Dermis microvascular lymphatic vessel endothelial cell (primary cell): ENCODE results near the gene TYMS. TPM values are rescaled to one million over a fixed set of nuclear protein-coding genes. Genes with fewer than 3 reads are reported as not detected.

Experiments
- DNase-seq, 2 donors: peaks; one replicate each; pipeline versions ENCODE4 v3.0.0 to v3.0.0-alpha.2; 2010; ENCODE audit warnings: low read depth in 2 of 2
- total RNA-seq: library from RNA; depleted of rRNA; stranded (reverse); fragments of >200 nt; gene quantifications from 2 replicates; pipeline ENCODE4 v1.2.1, GENCODE V29; 2014

TYMS gene
- total RNA-seq, result 27.6 and 33.8 TPM in 2 replicates

DNA sequence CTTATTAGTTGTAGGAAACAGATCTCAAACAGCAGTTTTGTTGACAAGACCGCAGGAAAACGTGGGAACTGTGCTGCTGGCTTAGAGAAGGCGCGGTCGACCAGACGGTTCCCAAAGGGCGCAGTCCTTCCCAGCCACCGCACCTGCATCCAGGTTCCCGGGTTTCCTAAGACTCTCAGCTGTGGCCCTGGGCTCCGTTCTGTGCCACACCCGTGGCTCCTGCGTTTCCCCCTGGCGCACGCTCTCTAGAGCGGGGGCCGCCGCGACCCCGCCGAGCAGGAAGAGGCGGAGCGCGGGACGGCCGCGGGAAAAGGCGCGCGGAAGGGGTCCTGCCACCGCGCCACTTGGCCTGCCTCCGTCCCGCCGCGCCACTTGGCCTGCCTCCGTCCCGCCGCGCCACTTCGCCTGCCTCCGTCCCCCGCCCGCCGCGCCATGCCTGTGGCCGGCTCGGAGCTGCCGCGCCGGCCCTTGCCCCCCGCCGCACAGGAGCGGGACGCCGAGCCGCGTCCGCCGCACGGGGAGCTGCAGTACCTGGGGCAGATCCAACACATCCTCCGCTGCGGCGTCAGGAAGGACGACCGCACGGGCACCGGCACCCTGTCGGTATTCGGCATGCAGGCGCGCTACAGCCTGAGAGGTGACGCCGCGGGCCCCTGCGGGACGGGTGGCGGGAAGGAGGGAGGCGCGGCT lies at the start of gene TYMS:
TSS of gene TYMS (plus strand) at position 343 of the 690 bp plus-strand sequence. CDS start at position 433, 90 bp downstream.
- peak in 1 of 2 donors; percentile 61 for DNase-seq

DNA sequence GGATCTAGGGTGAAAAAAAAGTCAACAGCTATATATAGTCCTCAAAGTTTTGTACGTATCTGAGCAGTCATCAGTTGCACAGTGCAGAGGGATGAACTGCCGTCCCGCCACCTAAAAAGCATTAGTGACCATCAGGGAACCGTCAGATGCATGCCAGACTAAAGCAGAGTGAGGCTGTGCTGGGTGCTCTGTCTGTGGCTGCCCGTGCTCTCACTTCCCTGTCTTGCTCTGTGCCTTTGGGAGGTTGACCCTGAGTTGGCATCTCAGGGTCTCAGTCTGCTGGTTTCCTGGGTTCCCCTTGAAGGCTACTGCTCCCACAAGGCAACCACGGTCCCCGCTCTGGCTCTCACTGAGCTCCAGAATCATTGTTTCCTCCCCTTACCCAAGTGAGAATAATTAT lies 49.5 kb upstream of the TYMS start:
- DNase-seq, result no peak

DNA sequence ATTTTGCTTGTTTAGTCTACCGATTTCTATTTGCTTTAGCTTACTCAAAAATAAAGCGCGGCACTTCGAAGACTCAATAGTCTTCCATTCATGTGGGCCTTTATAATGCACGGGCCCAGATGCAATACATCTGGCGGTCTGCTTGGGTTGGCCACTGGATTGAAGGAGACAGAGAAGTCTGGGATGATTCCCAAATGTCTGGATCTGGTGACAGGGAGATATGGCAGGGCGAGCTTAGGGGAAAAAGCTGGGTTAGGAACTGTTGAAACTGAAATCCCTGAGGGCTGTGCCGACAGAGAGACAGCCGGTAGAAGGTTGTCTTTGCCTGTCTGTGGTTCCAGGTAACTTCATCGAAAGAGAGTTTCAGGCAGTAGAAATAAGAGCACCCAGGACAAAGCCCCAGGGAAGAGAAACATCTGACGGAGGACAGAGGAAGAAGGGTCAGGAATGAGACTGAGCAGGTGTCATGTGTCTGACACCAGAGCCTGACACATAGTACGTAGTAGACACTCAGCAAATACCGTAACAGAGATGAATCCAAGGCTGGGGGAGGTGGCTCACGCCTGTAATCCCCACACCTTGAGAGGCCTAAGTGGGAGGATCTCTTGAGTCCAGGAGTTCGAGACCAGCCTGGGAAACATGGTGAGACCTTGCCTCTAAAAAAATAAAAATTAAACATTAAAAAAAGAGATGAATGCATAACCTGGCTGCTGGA lies 47.1 kb upstream of the TYMS start:
- no peak for DNase-seq

DNA sequence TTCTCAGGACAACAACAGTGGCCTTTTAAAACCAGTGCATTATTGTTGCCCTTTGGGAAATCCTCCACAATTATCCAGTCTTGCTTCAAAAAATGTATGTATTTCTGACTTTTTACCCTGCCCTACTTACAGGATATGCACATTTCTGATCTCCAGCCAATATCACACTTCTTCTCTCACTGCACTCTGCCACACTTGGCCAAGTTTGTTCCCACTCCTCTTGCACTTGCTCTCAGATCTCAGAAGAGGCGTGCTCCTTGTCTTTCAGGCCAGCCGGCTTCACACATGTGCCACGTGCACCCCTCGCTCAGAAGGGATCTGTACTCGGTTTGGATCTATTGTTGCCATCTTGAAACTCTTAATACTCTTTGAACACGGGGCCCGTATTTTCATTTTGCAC lies 45.3 kb upstream of the TYMS start:
- DNase-seq, result no peak

DNA sequence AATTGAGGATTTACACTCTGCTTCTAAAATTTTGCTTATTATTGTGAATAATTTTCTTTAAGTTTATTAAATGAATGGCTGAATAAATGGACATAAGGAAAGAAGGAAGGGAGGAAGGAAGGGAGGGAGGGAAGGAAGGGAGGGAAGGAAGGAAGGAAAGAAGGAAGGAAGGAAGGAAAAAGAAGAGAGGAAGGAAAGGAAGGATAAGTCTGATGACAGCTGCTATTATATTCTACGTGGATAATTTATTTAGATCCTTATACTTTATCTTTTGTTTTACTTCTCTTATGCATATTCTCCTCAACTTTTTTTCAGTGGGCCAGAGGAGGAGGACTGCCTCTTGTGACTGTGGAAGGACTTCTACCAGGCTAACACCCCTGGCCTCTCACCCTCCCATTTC lies 43.3 kb upstream of the TYMS start:
- no peak for DNase-seq

DNA sequence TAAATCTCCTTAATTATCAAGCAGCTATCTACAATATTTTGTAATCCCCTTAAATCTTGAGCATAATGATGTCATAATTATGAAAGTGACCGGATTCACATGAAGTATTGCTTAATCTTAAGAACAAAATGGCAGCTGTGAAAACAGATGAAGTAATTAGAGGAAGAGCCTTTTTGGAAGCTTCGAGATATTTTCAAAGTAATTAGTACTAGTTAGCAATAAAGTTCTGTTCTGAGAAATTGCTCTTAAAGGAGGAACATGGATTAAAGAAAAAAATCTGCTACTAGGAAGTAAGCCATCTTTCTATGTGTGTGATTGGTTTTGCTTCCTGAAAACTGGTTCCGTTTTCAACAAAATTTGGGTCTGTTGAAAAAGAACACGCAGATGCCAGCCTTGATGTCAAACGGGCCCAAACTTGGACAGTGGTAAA lies 42.3 kb upstream of the TYMS start:
- DNase-seq, result no peak

DNA sequence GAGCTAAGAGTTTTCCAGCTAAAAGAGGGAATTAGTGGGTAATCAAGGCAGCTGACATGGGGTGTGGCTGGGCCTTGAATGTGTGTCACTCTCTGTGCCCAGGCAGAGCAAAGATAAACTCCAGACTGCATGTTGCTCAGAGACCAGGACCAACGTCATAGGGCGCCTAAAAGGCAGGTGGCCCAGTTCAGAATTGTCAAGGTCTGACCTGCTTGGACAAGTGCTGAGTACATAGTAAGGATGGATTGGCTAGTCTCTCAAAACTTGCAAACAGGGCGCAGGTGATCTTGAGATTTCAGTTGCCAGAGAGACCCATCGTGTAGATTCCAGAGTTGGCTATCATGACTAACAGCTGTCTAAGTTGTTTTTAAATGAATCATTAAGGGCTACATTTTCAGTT lies 41.7 kb upstream of the TYMS start:
- no peak for DNase-seq

DNA sequence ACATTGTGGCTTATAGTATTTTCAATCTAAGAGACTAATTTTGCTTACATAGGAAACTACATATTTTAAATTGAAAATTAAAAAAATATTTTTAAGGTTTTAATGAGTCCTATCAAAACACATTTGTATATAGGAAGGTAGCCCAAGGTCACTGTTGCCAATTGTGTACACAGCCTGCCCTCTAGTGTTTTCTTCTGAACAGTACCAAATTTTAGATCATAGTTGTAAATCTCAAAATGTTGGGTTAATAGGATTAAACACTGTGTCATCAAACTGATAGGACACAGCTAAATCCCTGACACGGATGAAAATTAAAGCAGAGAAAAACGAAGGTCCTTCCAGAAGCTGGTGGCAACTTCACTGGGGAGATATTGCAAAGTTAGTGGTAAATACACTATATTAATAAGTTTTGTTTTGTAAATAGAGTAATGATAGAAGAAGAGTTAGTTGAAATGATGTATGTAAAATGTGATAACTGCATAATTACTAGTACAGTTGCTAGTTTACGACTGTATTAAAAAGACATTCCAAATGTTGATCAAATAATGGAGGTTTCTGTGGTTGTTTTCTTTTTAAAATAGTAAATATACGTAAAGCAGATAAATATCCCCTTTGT lies 41.0 kb upstream of the TYMS start:
- DNase-seq, result peak; percentile 62 to 66

DNA sequence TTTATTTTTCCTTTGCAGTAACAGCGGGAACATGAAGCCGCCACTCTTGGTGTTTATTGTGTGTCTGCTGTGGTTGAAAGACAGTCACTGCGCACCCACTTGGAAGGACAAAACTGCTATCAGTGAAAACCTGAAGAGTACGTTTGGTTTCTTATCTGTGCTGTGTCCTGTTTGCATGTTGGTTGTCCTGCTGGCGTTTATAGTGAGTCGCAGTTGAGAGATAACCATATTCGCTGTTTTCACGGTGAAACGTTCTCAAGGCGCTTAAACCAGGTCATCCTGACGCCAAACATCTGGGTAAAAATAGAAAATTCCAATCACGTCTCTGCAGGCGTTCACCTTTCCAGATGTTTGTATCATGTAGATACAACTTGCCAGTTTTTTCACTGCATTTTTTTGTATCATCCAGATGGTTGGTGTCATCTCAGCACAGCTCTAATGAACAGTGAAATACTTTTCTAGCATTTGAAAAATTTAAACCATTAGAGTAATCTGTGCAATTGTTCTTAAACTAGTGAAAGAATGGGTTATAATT lies 39.4 kb upstream of the TYMS start:
- no peak for DNase-seq

DNA sequence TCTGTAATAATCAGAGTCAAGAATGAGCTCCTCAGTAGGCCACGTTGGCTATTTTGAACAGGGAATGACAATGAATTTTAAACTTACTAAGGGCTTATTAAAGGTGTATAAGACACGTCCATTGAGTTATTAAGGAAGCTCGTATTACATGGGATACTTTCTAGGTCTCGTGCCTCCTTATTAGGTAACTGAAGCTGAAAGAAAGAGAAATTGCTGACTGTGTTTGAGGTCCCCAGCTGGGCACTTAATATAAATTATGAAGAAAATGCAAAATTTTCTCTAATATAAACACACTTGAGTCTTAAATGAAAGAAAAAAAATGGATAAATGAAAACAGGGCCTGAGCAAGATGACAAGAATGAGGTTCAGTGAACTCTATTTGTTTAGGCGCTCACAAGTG lies 38.8 kb upstream of the TYMS start:
- no peak for DNase-seq

DNA sequence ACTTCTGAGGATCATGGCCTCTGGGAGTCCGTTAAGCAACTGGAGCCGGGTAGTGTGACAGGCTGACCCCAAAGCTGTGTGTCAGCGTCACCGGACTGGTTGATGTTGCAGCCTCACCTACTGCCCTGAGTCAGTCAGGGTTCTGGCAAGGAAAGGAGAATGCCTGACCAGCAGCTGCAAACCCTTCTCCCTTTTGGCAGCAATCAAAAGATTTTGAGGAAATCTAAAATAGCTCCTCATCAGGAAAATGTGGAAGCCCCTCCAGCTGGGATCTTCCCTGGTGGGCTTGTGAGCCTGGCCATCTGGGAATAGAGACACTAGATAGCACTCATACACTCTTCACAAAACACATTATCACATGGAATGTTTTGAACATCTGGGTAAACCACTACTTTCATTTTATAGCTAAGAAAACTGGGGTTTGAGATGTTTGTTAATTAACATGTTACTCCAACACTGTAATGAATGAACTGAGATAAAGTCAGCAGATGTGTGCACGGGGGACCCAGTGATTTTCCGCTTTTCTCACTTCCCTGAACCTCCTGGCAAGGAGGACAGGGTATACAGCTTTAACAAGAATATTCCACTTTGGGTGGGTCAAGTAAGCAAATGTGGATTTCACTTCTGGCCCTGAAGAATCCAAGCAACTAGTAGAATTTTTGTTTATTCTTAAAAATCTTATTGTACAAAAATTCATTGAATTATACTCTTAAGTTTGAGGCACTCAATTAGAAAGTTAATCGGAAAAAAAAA lies 36.0 kb upstream of the TYMS start:
- DNase-seq, result no peak

DNA sequence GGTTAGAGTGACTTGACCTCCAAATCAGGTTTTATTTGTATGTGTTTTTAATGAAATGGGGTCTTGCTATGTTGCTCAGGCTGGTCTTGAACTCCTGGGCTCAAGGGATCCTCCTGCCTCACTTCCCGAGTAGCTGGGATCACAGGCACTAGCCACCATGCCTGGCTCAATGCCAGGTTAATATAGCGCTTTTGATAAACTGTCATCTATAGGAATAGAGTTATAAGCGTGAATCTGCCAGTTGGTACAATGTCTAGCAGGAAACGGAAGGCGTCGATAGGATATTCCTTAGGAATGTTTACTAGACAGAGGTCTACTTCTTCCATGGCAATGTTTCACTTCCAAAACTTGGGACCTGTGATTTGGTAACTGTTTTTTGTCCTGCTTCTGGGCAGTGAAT lies 35.2 kb upstream of the TYMS start:
- no peak for DNase-seq

DNA sequence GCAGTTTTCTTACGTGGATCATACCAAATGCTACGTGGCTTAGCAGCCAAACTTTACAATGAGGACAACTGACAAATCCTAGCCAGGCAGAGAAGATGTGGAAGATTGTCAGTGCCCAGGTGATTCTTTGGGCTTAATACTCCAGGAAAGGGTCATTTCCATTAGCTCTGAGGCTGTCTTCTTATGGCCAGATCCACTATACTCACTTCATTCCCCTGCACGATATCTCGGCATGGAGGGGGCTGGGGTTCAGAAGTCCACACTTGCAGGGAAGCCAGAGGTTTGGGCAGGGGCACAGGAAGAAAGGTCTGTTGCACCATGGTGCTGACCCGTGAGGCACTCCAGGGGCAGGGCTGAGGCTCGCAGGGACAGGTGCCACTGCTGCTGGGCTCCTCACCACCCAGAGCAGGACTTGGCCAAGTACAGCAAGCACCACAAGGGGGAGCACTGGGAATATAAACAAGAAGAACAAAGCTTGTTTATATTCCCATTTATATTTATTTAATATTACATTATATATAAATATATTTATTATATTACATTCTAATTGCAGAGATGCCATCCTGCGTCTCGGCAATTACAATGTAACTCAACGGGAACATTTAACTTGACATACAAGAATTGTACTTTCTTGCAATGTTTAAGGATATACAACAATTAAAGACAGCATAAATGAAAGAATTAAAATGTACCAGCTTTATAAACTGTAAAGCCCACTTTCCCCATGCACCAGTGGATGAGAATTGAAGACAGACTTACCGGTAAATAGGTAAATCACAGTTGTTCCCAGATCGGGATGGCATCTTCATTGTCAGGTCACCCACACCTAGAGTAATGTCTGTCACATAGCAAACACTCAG lies 33.5 kb upstream of the TYMS start:
- DNase-seq, result peak; percentile 72 to 79

DNA sequence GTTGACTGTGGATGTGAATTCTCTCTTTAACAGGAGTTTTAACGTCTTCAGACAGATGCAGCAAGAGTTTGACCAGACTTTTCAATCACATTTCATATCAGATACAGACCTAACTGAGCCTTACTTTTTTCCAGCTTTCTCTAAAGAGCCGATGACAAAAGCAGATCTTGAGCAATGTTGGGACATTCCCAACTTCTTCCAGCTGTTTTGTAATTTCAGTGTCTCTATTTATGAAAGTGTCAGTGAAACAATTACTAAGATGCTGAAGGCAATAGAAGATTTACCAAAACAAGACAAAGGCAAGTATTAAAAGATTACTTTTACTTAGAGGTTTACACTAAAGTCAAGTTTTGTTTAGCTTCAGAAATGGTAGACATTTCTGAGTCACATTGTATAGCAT lies 30.2 kb upstream of the TYMS start:
- no peak for DNase-seq

DNA sequence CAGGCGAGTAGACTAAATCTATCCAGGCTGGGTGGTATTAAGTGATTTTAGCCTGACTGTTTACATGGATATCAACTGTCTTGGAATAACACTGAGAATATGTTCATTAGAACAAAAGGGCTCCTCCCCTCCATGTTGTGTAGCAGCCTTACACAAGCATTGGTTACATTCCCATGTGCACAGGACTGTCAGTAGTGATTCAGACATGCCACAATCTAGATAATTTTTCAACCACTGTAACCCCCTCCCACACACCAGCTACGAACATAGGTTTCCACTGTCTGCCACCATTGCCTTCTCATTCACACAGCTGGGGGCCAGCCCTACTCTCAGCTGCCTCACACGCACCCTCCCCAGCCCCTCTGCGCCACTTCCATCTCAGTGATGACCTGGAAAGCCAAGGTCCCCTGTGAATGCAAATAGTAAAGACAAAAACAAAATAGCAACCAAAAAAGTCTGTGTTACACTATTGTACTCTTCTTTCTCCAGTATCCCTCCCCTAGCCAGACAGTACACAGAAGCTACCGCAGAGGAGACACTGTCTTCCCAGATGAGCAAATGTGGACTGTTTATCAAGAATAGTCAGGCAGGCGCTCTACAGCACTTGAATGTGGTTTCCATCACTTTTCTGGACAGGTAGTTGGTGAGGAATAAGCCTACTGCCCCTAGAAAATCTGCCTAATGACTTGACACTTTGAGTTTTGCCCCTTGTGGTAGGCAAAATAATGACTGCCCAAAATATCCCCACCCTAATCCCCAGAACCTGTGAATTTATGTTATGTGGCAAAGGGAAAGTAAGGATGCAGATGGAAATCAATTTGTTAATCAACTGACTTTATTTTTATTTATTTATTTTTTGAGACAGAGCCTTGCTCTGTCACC lies 27.9 kb upstream of the TYMS start:
- no peak for DNase-seq

DNA sequence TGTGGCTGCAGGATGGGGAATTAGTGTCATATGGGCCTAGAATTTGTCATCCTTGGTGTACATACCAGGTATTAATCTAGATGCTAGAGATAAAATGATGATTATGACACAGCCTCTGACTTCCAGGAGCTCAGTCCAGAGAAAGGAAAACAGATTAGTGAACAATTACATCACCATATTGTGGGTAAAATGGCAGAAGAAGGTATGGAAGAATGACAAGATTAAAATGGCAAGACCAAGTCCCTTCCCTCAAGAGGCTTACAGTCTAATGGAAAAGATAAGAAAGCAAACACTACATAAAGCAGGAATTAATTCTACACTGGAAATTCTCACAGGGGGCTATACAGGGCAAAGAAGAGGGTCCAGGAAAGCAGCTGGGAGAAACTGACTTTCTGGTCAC lies 25.9 kb upstream of the TYMS start:
- DNase-seq, result no peak

DNA sequence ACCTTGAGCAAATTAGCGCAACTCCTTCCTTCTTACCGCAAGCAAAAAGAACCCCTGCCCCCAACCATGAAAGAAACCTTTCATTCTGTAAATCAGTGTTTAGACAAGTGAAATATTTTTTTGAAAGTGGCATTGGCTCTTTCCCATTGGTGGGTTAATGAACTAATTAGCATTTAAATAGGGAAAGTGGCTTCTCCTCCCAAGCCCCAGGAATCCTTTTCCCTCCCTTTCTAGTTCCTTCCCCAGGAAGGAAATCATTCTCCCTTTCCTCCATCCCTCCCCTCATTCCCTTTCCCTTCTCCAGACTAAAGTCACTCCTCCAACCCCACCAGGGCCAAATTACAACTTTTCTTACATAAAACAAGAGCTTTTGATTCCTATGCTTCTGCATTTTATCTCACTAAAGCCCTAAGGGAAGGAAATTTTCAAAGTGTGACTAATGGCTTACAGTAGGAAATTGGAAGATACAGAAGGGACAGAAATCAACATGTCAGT lies 22.9 kb upstream of the TYMS start:
- no peak for DNase-seq

DNA sequence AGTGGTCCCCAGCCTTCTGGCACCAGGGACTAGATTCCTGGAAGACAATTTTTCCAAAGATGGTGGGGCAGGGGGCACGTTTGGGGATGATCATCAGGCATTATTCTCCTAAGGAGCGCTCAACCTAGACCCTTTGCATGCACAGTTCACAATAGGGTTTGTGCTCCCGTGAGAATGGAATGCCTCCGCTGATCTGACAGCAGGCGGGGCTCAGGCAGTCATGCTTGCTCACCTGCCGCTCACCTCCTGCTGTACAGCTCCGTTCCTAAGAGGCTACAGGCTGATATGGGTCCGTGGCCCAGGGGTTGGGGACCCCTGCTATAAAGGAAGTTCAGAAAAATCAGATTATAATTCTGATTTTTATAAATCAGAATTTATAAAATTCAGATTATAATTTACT lies 22.3 kb upstream of the TYMS start:
- no peak for DNase-seq

DNA sequence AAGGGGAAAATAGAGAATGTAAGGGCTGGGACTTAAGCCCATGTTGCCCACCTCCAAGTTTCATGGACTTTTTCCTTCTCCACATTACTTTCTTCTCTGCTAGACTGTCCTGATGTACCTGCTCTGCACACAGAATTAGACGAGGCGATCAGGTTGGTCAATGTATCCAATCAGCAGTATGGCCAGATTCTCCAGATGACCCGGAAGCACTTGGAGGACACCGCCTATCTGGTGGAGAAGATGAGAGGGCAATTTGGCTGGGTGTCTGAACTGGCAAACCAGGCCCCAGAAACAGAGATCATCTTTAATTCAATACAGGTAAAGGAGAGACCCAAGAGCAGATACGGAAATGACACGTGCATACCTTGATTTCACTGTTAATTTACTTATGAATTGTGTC lies 16.2 kb upstream of the TYMS start:
- DNase-seq, result no peak
